ENCODE results near the gene GNAI3.

DNA sequence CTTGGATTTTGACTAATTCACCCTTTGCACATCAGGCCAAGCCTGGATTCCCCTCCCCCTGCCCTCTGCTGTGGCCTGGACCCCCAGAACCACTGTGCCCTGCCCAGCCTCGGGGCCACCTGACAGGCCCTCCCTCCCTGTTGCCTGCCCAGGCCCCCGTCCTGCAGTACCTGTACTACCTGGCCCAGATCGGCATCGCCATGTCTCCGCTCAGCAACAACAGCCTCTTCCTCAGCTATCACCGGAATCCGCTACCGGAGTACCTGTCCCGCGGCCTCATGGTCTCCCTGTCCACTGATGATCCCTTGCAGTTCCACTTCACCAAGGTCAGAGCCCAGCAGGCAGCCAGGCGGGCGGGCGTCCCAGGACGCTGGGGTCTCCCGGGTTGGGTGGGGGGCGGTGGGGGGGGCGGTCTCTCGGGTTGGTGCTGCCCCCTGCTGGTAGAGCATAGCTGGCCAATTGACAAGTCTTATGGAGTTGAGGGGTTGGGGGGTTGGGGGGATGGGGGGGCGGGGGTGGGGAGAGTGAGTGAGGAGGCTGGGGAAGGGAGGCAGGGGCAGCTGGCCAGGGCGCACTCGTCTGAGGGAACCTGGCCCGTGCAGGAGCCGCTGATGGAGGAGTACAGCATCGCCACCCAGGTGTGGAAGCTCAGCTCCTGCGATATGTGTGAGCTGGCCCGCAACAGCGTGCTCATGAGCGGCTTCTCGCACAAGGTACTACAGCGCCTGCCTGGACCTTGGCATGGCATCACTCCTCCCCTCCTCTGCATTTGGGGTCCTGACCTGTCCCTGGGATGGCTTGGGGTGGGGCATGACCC is 81.9 kb downstream of the GNAI3 start:
- TF ChIP-seq ADNP (CRISPR knock-in tag; IDR thresholded peaks at IDR 0.05) (no peak), CREB1 (IDR thresholded peaks at IDR 0.05) (no peak), CREB1 (CRISPR knock-in tag; IDR thresholded peaks at IDR 0.05) (no peak)
